HL-60 (cell line): ENCODE measurements around the gene MBTPS2.

ENCODE experiments used
- CTCF ChIP-seq: IDR thresholded peaks from one replicate; pipeline ENCODE4 v1.5.1; 2011; ENCODE audit warnings: low read length, control low read depth, inconsistent platforms; ENCODE audit not compliant: insufficient read depth
- GABPA ChIP-seq: IDR thresholded peaks from 2 replicates; pipeline ENCODE4 v1.6.1; 2012; ENCODE audit warnings: low read depth
- POLR2AphosphoS5 ChIP-seq: IDR thresholded peaks from 2 replicates; pipeline ENCODE4 v1.6.1; 2012; ENCODE audit warnings: low read depth
- REST ChIP-seq: IDR thresholded peaks from 2 replicates; pipeline ENCODE4 v1.6.1; 2012; ENCODE audit warnings: low read depth; ENCODE audit not compliant: insufficient replicate concordance
- SPI1 ChIP-seq: IDR thresholded peaks from 2 replicates; pipeline ENCODE4 v1.6.1; 2012; ENCODE audit warnings: low read depth, mild to moderate bottlenecking, borderline replicate concordance

- TF ChIP-seq CTCF = no peak
- TF ChIP-seq GABPA = no peak
- no peak for TF ChIP-seq POLR2AphosphoS5
- no peak for TF ChIP-seq SPI1
- TF ChIP-seq REST = no peak
Observed at GRCh38 chrX:21885568-21885967, 46.2 kb downstream of the MBTPS2 start.
